Mesenteric fat pad (tissue), 1 donor: ENCODE results near the gene SDHA. TPM values are rescaled to one million over a fixed set of nuclear protein-coding genes. Genes with fewer than 3 reads are reported as not detected.
"Not testable (repeated sequence)": the region's sequence is repeated elsewhere in the genome, so short reads cannot be mapped to it uniquely, and the experiment has no call there.

Experiments used
- DNase-seq: peaks from one replicate; pipeline ENCODE4 v3.0.0-alpha.2; 2020; ENCODE audit warnings: low spot score
- total RNA-seq: library from RNA; stranded (reverse); fragmentation: NEBNext Ultra II Directional; extraction: Animal tissue kit (Norgen Biotek cat#: 25700); gene quantifications from one replicate; pipeline ENCODE4 v1.2.1, GENCODE V29; 2021
- donor health status: DM: yes; HTN: yes; CAD: no.

SDHA gene
- total RNA-seq, 1 donor from 2014 or later = 112 TPM

DNA sequence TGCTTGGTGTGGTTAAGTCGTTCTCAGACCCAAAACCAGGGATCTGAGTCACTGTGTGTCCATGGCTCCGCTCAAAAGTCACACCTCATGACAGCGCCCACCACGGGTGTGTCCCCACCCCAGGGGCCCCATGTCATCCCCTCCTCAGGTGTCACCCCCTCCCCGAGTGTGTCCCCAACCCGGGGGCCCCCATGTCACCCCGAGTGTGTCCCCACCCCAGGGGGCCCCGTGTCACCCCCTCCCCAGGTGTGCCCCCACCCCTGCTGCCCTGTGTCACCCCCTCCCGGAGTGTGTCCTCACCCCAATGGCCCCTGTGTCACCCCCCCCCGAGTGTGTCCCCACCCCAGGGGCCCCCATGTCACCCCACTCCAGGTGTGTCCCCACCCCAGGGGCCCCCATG is 21.8 kb upstream of the SDHA start:
- DNase-seq = no peak

DNA sequence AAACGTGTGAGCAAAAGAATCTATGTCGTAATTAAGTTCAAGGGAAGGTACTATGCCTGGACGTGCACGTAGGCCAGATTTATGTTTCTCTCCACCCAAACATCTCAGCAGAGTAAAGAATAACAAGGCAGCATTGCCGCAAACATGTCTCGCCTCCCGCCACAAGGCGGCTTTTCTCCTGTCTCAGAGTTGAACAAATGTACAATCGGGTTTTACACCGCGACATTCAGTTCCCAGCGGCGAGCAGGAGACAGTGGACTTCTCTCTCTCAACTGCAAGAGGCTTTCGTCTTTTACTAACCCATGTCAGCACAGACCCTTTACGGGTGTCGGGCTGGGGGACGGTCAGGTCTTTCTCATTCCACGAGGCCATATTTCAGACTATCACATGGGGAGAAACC is 21.1 kb upstream of the SDHA start:
- peak; percentile 64 for DNase-seq

DNA sequence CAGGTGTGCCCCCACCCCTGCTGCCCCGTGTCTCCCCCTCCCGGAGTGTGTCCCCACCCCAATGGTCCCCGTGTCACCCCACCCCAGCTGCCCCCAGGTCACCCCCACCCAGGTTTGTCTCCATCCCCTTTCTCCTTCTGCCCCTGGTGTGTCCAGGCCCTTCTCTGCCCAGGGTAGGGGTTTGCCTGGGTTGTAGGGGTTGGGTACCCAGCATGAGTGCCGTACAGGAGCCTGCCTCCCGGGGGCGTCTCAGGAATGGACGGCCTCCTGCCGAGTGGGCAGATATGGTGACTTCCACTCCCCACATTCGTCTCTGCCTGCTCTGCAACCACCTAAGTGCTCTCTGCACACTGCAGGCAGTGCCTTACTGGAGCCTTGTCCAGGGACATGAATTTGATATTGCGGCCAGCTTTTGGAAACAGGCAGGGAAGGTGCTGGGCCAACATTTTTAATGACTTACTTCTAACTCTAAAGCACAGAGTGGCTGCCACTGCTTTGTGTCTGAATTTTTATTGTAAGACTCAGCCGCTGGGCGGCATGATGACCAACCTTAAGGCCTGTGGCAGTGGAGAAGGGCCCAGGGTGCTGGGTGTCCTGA is 20.1 kb upstream of the SDHA start:
- DNase-seq = peak; percentile 39

DNA sequence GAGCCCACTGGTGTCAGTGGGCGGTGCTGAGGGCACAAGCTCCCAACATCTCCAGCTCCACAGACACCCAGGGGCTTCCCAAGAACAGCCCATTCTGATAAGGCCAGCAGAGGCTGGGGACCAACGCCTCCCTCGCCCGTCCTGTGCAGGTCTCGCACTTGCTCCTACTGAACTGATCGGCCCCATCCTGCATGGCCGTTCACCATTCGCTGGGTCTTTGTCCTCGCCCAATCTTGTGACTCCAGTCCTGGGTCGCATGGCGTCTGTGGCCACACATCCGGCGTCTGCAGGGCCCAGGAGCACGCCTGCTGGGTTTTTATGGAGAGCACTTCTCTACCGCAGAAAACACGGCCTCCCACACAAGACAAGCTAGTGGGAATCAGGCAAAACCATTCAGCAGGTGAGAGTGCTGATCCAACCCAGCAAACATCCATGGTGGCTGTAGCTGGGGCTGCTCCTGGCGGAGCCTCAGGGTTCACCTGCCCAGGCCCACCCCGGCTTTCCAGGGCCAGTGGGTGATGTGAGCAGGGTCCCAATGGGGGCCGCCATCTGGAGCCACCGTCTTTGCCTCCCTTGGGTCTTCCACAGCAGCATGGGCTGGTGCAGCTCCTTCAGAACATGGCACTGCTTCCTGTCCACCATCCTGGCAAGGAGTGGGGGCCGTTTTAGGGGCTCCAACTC is 19.5 kb upstream of the SDHA start:
- peak; percentile 84 for DNase-seq

DNA sequence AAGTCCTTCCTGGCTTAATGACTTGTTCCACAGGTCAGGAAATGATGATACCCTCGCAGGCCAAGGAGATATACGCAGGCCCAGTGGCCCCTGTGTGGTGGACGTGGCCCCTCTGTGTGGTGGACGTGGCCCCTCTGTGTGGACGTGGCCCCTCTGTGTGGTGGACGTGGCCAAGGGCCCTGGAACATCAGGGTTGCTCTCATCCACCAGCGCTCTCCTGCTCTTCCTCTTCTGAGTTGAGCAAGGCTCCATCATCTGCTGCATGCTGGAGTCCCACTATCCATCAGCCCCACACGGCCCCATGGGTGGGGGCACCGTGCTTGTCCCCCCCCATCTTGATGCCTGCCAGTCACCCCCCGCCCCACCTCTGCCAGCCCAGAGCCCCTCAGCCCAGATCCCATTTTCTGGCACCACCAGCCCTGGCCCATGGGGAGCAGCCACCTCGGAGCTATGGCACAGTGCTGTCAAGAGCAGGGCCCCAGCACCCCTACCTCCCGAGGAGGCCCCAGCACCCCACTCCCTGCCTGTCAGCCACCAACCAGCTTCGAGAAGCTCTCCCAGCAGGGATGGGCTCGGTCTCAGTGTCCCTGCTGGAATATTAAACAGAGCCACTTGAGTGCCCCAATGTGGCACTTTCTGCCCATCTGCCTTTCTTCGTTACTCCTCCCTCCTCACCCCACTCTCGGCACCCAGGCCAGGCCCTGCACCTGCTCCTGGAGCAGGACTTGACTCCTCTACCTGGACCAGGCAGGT is 18.7 kb upstream of the SDHA start:
- DNase-seq = peak; percentile 84

DNA sequence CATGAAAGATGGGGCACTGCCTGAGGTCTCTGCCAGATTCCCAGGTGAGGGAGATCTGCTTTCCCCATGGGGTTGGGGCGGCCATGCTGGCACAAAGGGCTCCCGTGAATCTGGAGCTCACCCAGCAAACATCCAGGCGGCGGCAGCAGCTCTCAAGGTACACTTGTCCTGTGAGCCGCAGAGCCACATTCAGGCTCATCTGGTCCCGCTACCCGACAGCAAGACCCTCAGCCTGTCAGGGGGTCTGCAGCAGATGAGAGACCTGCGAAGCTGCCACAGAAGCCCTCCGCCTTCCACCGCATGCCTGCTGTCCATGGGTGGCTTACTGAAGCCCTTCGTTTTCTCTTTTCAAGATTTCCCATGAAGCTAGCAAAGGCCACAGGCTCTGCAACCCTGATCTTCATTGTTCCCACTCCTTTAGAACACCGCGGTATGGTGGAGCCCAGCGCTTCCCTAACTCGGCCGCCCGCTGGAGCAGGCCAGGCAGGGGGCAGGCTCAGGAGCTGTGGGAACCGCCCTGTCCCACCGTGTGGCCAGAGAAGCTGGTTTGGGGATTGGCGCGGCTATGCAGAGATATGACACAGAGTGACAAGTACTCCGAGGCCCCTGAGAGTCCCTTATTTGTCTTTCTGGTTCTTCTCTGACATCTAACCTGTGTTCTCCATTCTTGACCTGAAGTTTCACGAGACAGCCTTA is 18.0 kb upstream of the SDHA start:
- DNase-seq = peak; percentile 86

DNA sequence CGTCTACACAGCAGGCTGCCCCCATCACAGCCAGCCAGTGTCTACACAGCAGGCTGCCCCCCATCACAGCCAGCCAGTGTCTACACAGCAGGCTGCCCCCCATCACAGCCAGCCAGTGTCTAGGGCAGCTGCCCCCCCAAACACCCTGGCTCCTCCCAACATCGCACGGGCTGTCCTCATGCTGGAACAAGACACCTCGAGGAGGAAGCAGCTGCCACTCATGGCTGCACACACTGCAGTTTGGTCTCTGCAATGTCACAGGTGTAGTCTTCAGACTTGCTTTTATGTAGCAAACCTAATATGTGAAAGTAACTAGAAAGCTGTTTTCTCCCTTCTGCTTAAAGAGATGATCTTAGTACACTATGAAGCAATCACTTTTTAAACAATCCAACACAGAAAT is 17.1 kb upstream of the SDHA start:
- peak; percentile 57 for DNase-seq

DNA sequence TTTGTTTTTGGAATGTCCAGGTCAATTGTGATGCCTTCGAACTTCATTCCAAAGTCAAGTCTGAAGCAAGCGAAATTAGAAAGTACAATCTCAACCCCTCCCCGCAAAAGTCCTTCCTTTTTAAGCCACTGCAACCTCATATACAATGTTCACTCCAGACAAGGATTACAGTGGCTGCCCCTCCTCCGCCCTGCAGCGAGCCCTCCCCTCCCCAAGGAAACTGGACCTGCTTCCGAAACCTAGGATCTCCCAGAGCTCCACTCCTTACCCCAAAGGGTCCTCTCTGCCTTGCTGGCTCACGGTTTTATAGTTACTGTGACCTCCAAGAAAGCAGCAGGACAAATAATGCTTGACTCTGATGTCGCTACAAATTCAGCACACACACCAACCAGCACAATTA is 16.4 kb upstream of the SDHA start:
- DNase-seq = peak; percentile 20

DNA sequence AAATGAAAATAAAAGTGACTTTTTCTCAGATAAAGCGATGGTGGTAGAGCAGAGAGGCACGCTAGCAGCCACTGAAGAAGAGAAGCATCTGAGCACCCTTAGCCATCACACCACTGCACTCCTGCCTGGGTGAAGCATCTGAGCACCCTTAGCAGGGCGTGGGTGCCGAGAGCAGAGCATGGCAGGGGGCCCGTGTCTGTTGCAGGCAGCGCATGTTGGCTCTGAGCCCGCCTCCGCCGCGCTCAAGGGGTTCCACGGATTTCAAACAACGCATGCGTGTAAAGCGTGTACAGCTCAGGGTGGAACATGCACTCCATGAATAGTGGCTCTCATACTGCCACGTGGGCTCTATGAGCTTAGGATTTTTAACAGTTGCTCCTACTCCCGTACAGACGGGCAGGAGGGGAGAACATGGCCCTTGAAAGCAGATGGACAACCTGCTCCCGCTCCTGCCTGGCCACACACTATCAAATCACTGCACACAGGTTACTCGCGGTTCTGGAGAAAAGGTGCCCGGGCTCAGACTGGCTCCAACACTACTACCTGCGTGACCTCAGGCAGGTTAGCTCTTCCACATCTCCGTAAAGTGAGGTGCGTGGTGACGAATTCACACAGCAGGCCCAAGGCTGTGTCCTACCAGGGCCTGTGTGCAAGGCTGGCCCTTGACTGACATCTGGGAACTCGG is 14.7 kb upstream of the SDHA start:
- DNase-seq = peak; percentile 75

DNA sequence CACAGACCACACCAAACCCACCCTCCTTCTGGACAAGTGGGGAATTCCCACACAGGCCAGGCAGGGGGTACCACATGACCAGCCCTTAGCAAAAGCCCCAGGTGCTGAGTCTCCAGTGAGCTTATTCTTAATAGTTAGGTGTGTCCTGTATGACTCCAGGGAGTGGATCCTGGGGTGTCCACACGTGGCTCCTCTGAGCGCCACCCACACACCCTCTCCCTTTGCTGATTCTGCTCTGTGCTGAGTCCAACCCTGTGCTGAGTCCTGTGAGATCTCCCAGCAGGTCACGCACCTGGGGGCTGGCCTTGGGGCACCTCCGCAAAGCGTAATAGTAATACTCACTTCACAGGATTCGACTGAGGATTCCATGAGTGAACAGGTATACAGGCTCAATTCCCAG is 14.1 kb upstream of the SDHA start:
- DNase-seq = no peak

DNA sequence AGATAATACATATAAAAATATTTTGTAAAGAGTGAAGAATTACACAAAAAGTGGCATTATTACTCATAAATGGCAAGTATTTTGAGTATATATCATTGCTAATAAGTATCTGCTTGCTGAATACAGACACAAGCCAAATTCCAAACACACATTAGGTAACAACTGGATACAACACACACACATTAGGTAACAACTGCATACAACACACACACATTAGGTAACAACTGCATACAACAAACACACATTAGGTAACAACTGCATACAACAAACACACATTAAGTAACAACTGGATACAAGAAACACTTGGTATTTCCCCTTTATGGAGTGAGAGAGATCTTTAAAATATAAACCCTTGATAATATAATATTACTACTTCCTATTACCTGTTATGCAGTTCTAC is 13.7 kb upstream of the SDHA start:
- DNase-seq = no peak

DNA sequence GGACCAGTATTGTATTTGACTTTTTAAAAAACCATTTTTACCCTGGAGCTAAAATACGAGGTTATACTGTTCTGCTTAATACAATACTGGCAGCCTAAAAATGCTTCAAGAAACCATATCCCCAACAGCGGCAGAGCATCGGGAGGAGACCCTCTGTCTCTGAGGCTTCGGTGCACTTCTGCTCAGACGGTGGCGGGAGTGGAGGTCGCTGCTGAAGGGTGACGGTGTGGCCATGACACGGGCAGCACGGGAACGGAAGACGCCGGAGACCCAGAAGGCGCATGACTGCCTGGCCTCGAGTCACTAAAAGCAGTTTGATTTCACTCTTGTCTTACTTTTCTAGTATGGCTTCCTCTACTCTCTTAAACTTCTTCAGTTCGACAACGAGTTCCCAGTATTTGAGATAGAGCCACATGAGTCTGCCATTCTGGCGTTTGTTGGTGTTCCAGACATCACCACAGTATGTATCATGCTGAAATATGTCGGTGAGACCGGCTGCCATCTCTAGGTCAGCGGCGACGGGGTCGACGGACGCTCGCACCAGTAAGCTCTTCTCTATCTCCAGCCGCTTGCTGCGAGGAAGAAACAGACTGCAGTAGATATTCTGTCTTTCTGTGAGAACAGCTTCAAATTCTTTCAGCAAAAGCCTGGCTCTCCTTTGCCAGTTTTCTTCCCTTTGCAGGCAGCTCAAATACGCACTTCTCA is 13.0 kb upstream of the SDHA start:
- DNase-seq = peak; percentile 71

DNA sequence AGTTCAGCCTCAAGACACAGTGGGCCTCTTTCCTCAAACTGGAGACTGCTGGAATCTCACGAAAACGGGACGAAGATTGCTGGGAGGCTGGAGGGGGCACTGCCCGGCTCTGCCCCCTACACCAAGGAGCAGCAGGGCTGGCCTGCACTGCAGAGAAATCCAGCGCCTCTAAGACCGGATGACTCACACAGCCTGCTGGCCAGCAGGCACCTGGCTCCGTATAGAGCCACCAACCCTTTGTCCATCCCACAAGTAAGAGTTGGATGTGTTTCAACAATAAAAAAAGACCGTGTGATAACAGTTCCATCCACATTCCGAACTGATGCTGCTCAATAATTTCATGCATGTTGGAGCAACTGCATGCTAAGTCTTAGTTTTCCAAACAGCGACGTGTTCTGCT is 11.7 kb upstream of the SDHA start:
- DNase-seq = peak; percentile 81

DNA sequence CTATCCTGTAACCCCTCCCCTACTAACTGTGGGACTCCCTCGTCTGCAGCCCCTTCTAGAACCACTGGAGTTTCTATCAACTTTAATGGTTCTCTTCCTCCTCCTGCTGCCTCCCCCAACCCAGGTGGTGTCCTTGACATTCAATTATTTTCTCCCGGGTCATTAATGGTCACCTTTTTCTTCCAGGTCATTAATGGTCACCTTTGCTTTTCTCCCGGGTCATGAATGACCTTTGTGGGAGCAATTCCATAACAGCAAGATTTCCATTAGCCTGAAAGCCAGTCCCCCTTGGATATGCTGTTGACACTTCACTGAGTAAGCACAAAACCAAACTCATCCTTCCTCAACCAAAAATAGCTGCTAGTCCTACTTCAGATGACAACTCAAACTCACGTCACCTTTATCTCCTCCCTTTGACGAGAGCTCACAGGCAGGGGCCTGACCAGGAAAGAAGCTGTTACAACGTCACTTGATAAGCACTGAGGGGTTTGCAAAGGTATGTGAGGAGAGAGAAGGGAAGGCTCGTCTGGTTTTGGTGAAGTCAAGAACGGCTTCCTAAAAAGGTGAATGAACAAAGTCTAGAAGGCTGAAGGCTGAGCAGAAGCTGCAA is 11.1 kb upstream of the SDHA start:
- no peak for DNase-seq

DNA sequence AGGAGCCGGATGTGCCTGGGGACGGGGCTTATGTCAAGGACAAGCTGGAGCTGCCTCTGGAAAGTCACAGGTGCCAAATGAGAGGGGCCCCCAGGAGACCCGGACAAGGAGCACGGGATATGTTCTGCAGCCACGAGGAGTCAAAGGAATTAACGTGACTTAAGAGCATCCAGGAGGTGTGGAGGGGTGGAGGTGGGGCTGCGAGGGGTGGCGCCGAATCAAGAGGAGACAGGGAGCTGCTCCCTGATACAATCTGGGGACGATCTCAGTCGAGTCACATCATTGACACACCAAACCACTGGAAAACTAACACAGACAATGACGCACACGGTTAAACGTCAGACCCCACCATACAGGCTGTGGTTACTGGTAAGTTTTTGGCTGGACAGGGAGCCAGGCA is 10.5 kb upstream of the SDHA start:
- peak; percentile 53 for DNase-seq

DNA sequence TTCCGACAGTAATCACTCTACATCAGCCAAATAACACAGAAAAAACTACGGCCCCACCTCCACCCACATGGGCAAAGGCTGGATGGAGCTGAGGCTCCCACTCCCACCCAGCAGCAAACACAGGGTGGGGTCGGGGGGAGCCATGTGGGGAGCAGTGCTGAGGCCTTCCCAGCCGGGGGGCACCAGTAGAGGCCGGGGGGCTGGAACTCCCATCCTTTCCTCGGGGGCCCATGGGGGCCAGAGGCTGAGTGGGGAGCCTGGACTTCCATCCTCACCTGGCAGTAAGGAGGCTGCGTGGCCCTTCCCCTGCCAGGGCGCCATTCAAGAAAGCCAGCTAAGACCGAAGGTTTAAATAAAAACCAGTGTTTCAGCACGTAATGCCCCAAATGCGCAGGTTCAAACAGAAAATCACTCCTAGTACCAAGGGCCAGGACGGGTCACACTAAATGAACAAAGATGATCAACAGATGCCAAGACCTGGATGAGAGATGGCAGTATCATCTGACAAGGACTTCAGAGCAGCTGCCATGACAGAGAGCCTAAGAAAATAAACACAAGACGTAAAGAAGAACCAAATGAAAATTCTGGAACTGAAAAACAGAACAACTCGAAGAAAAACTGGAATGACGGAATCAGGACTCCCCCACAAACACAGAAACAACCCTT is 9.5 kb upstream of the SDHA start:
- peak; percentile 89 for DNase-seq

DNA sequence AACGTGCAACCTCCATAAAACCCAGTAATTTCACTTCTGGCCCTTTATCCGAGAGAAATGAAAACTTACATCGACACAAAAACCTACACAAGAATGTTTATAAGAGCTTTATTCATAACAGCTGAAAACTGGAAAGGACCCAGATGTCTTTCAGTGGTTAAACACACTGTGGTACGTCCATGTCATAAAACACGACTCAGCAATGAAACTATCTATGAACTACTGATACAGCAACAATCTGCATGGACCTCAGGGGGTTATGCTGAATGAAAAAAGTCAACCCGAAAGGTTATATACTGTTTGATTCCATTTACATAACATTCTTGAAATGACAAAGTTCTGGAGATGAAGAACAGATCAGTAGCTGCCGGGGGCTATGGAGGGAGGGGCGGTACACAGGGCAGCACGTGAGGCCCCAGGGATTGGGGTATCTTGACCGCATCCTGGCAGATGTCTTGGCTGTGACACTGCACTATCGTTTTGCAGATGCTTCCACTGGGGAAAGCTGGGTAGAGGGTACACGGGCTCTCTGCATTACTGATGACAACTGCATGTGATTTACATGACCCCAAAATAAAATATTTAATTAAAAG is 4.2 kb upstream of the SDHA start:
- peak; percentile 47 for DNase-seq

DNA sequence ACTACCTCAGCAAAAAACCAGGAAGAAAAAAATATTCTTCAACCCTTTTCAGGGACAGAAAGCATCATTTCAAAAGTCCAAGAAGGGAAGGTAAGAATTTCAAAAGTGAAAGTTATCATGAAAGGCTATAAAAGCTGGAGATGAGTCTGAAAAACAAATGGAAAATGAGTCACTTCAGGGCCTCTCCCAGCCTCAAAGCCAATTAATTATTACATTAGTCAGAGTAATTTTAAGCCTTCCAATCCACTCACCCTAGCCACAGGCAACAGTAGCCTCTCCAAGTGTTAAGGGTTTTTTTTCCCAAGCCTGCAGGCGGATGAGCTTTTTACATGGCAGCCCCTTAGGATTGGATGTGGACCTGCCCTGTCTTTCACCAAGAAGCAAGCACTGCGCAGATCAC is 2.9 kb upstream of the SDHA start:
- DNase-seq = not testable (repeated sequence)

DNA sequence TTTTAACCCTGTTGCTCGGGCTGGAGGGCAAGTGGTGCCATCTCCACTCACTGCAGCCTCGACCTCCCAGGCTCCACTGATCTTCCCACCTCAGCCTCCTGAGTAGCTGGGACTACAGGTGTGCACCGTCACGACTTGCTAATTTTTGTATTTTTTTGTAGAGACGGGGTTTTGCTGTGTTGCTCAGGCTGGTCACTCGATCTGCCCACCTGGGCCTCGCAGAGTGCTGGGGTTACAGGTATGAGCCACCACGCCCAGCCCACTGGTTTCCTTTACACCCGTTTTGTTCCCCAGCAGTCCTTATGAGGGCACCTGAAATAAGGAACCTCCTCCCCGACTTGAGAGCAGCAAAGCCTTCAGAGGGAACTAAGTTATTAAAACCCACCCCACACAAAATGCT is 2.0 kb upstream of the SDHA start:
- peak; percentile 62 for DNase-seq
